D721Med (cell line): ENCODE results near the gene OSER1.
"Not testable (repeated sequence)": the region's sequence is repeated elsewhere in the genome, so short reads cannot be mapped to it uniquely, and the experiment has no call there.

Experiments used
- DNase-seq: peaks from one replicate; pipeline ENCODE4 v3.0.0; 2011; ENCODE audit warnings: low spot score; ENCODE audit not compliant: insufficient read length
- FAIRE-seq: peaks from 2 replicates; lab custom pipeline; 2011; peaks lifted over from hg19 to GRCh38; lab: Jason Lieb, UNC
- TF ChIP-seq, protein P1 (sequence below): IDR thresholded peaks from 2 replicates; pipeline ENCODE4 v1.5.1; 2012; ENCODE audit warnings: mild to moderate bottlenecking, control low read depth; ENCODE audit not compliant: insufficient read depth; ENCODE audit errors: missing control alignments

Gene OSER1

DNA sequence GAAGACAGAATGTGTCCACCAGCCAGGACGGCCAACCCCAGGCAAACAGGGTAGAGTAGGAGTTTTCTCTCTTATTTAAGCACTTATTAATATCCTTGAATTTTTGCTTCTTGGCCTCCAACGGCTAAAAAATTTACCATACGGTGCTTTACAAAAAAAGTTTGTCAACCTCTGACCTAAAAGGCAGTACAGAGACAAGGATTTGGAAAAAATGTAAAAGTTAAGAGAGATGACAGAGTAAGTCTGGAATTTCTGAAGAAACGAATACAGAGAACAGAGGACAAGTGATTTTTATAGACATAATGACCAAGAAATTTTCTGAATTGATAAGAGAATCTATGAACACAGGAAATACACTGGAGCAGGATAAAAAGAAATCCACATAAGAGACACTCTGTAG is 10.2 kb downstream of the OSER1 start:
- FAIRE-seq = no peak
- TF ChIP-seq, protein P1, sequence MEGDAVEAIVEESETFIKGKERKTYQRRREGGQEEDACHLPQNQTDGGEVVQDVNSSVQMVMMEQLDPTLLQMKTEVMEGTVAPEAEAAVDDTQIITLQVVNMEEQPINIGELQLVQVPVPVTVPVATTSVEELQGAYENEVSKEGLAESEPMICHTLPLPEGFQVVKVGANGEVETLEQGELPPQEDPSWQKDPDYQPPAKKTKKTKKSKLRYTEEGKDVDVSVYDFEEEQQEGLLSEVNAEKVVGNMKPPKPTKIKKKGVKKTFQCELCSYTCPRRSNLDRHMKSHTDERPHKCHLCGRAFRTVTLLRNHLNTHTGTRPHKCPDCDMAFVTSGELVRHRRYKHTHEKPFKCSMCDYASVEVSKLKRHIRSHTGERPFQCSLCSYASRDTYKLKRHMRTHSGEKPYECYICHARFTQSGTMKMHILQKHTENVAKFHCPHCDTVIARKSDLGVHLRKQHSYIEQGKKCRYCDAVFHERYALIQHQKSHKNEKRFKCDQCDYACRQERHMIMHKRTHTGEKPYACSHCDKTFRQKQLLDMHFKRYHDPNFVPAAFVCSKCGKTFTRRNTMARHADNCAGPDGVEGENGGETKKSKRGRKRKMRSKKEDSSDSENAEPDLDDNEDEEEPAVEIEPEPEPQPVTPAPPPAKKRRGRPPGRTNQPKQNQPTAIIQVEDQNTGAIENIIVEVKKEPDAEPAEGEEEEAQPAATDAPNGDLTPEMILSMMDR = no peak
- no peak for DNase-seq

DNA sequence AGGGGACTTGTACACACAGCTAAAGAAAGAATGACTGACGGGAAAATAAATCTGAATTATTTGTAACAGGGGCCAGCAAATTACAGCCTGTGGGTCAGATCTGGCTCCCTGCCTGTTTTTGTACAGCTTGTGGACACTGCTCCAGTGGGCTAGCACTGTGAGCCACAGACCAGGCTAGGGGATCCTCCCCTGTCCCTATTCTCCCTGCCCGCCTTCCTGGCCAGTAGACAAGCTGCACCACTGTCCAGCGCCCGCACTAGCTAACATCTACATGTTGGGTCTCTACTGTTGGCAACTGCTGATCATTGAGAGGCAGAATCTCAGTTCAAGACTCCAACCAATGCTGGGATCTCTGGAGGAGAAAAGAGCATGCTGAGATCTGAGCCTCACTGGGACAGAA is 10.7 kb downstream of the OSER1 start:
- TF ChIP-seq, protein P1 = no peak
- DNase-seq (no peak), FAIRE-seq (no peak)

DNA sequence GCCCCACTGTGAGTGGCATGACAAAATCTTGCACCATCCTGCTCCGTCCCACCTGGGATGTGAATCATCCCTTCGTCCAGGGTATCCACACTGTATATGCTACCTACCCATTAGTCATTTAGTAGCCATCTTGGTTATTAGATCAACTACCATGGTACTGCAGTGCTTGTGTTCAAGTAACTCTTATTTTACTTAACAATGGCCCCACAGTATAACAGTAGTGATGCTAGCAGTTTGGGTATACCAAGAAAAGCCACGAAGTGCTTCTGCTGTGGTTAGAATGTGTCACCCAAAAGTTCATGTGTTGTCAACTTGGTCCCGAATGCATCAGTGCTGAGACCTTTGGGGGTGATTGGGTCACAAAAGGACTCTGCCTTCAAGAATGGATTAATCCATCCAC is 11.7 kb downstream of the OSER1 start:
- FAIRE-seq (no peak), DNase-seq (no peak)
- TF ChIP-seq, protein P1 = no peak

DNA sequence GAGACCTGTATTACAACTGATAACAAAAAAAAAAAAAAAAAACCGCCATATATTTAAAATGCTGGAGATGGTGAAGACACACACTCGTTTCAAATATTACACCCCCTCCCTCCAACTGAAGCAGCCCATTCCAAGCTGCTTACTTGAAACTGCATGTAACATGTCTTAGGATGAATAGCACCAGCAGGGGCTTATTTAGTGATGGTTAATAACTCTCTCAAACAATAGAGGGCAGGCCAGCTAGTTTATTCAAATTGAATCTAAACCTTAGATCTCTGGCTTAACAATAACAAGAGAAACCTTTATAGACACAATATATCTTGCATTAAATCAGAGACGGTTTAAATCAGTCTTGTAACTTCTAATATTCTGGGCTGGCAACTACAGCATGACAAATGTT is 14.3 kb downstream of the OSER1 start:
- FAIRE-seq (no peak), DNase-seq (no peak)
- TF ChIP-seq, protein P1 = peak; percentile 2

DNA sequence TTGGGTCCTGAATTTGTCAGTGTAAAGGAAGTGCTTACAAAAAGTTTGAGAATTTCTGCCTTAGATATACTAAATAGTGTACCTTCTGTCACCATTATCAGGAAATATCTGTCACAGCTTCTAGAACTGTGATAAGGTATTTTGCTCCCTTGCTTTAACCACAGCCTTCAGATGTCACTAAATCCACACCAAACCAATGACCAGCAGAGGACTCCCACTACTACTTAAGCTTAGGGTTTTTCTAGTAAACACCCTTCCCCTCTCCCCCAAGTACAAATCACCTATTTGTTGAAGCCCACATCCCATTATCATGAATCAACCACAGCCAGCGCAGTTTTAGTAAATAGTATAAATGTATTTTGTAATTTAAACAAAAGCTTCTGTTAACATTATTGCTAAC is 15.0 kb downstream of the OSER1 start:
- DNase-seq (no peak), FAIRE-seq (no peak)
- TF ChIP-seq, protein P1 = no peak

DNA sequence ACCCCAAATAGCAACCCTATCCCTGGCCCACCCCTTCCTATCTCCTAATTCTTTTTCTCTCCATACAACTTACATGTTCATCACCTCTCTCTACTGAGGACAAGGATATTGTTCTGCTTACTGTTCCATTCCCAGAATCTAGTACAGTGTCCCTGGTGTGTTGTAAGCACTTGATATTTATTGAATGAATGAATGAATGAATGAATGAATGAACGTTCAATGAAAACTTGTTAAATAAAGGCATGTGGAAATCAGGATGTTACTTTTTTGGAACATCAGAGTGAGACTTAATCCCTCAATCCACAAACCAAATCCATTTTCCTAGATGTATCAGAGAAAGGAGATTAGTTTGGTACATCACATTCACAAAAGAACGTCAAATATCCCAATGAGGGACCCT is 16.8 kb downstream of the OSER1 start:
- DNase-seq (no peak), FAIRE-seq (no peak)
- TF ChIP-seq, protein P1 = no peak

DNA sequence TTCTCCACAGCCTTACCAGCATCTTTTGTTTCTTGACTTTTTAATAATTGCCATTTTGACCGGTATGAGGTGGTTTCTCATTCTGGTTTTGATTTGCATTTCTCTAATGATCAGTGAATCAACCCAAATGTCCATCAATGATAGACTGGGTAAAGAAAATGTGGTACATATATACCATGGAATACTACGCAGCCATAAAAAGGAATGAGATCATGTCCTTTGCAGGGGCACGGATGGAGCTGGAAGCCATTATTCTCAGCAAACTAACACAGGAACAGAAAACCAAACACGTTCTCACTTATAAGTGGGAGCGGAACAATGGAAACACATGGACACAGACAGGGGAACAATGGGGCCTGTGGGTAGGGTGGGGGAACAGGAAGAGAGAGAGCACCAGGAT is 18.9 kb downstream of the OSER1 start:
- not testable (repeated sequence) for FAIRE-seq, DNase-seq
